Measurements from ENCODE around the gene EHD1.

DNA sequence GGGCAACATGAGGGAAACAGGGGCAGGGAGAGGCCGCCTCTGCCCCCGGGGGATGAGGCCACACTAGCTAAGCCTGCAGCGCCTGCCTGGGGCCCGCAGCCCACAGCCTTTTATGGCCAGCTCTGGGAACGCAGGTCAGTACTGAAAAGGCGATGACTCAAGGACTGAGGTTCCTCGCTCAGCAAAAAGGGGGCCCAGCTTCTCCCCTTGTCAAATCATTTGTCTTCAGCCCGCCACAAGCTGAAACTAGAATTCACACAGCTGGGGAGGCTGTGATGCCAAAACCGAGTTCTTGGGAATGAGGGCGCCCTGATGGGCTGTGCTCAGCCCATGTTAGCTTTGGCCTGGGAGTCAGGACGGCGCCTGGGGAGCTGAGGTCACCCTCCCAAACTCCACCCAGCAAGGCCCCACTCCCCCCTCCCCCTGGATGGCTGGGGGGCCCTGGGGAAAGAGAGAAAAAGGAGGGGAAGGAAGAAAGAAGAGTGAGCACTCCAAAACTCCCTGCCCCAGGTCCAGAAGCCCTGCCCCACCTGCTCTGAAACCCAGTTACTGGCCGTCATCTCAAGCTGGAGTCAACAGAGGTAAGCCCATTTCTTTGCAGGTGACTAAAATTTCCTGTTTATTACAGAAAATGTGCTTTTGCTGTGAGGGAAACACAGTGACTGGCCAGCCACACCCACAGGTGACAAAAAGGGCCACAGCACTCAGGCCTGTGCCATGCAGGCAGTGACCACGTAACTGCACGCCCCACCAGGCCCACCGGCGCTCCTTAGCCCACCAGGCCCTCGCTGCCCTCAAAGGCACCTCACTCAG, 13.7 kb downstream of the EHD1 start:
- TF ChIP-seq, protein P1, sequence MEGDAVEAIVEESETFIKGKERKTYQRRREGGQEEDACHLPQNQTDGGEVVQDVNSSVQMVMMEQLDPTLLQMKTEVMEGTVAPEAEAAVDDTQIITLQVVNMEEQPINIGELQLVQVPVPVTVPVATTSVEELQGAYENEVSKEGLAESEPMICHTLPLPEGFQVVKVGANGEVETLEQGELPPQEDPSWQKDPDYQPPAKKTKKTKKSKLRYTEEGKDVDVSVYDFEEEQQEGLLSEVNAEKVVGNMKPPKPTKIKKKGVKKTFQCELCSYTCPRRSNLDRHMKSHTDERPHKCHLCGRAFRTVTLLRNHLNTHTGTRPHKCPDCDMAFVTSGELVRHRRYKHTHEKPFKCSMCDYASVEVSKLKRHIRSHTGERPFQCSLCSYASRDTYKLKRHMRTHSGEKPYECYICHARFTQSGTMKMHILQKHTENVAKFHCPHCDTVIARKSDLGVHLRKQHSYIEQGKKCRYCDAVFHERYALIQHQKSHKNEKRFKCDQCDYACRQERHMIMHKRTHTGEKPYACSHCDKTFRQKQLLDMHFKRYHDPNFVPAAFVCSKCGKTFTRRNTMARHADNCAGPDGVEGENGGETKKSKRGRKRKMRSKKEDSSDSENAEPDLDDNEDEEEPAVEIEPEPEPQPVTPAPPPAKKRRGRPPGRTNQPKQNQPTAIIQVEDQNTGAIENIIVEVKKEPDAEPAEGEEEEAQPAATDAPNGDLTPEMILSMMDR (conservative IDR thresholded peaks at IDR 0.05 in 1 of 2, IDR thresholded peaks at IDR 0.05 in 1 of 2; ENCODE audit: low read depth in 1 of 2, low read length in 2 of 2), result no peak
- TF ChIP-seq EZH2 (IDR thresholded peaks at IDR 0.05; ENCODE audit: low read length, missing control alignments), result no peak

All from fibroblast of lung (primary cell).